Spleen (tissue), 13 donors: Measurements from ENCODE around the gene AEBP1. TPM values are rescaled to one million over a fixed set of nuclear protein-coding genes. Genes with fewer than 3 reads are reported as not detected.

ENCODE experiments used
- DNase-seq: peaks from one replicate; pipeline ENCODE4 v3.0.0-alpha.2; 2020
- H3K27ac ChIP-seq, 8 donors: fragments of 200-600 bp; sonication (generic) in 7 of 8; 1 replicate in 4 of 8; 2 replicates in 4 of 8; pipeline versions ENCODE4 v1.5.0 to v1.8.0; 2016 to 2021; ENCODE audit warnings: inconsistent platforms in 4 of 8, mild to moderate bottlenecking in 4 of 8, moderate library complexity in 1 of 8
- H3K27me3 ChIP-seq, 7 donors: fragments of 200-600 bp; sonication (generic) in 6 of 7; replicated peaks in 1 of 7; 1 replicate in 4 of 7; 2 replicates in 3 of 7; pipeline versions ENCODE4 v1.5.0 to v1.8.0; 2016 to 2021; ENCODE audit warnings: inconsistent platforms in 3 of 7, mild to moderate bottlenecking in 1 of 7
- H3K36me3 ChIP-seq, 6 donors: fragments of 200-600 bp; sonication (generic) in 5 of 6; 1 replicate in 4 of 6; 2 replicates in 2 of 6; pipeline versions ENCODE4 v1.5.0 to v1.8.0; 2016 to 2021; ENCODE audit warnings: inconsistent platforms in 2 of 6
- H3K4me1 ChIP-seq, 6 donors: fragments of 200-600 bp; sonication (generic) in 5 of 6; 1 replicate in 3 of 6; 2 replicates in 3 of 6; pipeline versions ENCODE4 v1.5.0 to v1.8.0; 2016 to 2021; ENCODE audit warnings: inconsistent platforms in 3 of 6
- H3K4me3 ChIP-seq, 8 donors: fragments of 200-600 bp; sonication (generic) in 7 of 8; 1 replicate in 4 of 8; 2 replicates in 4 of 8; pipeline versions ENCODE4 v1.5.0 to v1.8.0; 2016 to 2021; ENCODE audit warnings: inconsistent platforms in 4 of 8, mild to moderate bottlenecking in 4 of 8, moderate library complexity in 2 of 8
- H3K9me3 ChIP-seq, 8 donors: fragments of 200-600 bp; sonication (generic) in 7 of 8; 1 replicate in 4 of 8; 2 replicates in 4 of 8; pipeline versions ENCODE4 v1.5.0 to v1.8.0; 2016 to 2021; ENCODE audit warnings: inconsistent platforms in 4 of 8
- CTCF ChIP-seq, 11 experiments: fragments of 200-600 bp in 7 of 11; fragments of 450-650 bp in 4 of 11; sonication (generic) in 4 of 11; IDR thresholded peaks in 8 of 11; conservative IDR thresholded peaks in 3 of 11; 1 replicate in 7 of 11; 2 replicates in 4 of 11; pipeline versions ENCODE4 v1.4.0 to v1.8.0; 2016 to 2021; ENCODE audit warnings: antibody characterized with exemption in 11 of 11, inconsistent platforms in 4 of 11, mild to moderate bottlenecking in 1 of 11
- POLR2A ChIP-seq, 3 donors: fragments of 450-650 bp; IDR thresholded peaks; one replicate each; pipeline ENCODE4 v1.5.1; 2017; ENCODE audit warnings: antibody characterized with exemption in 3 of 3, mild to moderate bottlenecking in 1 of 3
- POLR2AphosphoS5 ChIP-seq, 3 donors: sonication (generic); formaldehyde crosslinking; IDR thresholded peaks; one replicate each; pipeline ENCODE4 v1.5.1; 2017; ENCODE audit warnings: antibody characterized with exemption in 3 of 3
- WGBS, 5 donors: extraction: QIAGEN DNeasy Blood & Tissue Kit in 3 of 5; methylation state at CpG; one replicate each; pipeline versions ENCODE4 v1.1.5 to v1.1.7; 2013 to 2018; 5-methylcytosine and 5-hydroxymethylcytosine counted together
- intact Hi-C: fragments of 100-400 bp; cut with DNase I; formaldehyde crosslinking; loops from one replicate; pipeline ENCODE4 v1.15.0; 2023; ENCODE audit warnings: low total_unique reads
- long read RNA-seq, 2 donors: transcript quantifications; one replicate each; lab custom pipeline, GENCODE V29; 2026
- polyA plus RNA-seq, 3 donors: library from polyadenylated mRNA; stranded (reverse); fragments of 200-250 nt; gene quantifications; one replicate each; pipeline ENCODE4 v1.2.1, GENCODE V29; 2013
- total RNA-seq, 7 donors: library from RNA; depleted of rRNA in 3 of 7; stranded (reverse); fragments of >200 nt in 3 of 7; fragmentation: NEBNext Ultra II Directional in 4 of 7; extraction: Animal tissue kit (Norgen Biotek cat#: 25700) in 4 of 7; gene quantifications; one replicate each; pipeline versions ENCODE4 v1.1.0 to v1.2.1, GENCODE V29; 2016 to 2021
- donor health status: healthy with polysubstance abuse.
- donor health status: DM: no; HTN: no; CAD: no; lungs with moderate emphysema.
- donor health status: DM: no; HTN: no; CAD: no.
- donor health status: Bipolar disorder and iron deficiency.
- donor health status: healthy.
- donor health status: DM: no; HTN: no; CAD: no.
- donor health status: DM: yes; HTN: yes; CAD: no.

The AEBP1 gene
- total RNA-seq (100 to 1,000 TPM in 2 of 7 donors, 10 to 100 TPM in 5; 67.5 to 106 (median 88.3) TPM), polyA plus RNA-seq (10 to 100 TPM; 41.3 to 71.7 (median 49.7) TPM)
- long read RNA-seq, donor 1, full-length matches to known transcripts: 2 of 28 reads
- long read RNA-seq, donor 1, partial matches to known transcripts: 26 of 28 reads
- long read RNA-seq, donor 1, other reads (novel, unspliced or antisense): 0 of 28 reads
- long read RNA-seq, donor 2, full-length matches to known transcripts: 3 of 3 reads
- long read RNA-seq, donor 2, partial matches to known transcripts: 0 of 3 reads
- long read RNA-seq, donor 2, other reads (novel, unspliced or antisense): 0 of 3 reads

GRCh38 chr7:44103923-44104859, at the start of gene AEBP1:
TSS of gene AEBP1 (plus strand) at chr7:44104345. CDS start at chr7:44104666, 321 bp downstream.
- WGBS, 5 donors: 2 to 5% (median 2%) methylated on average over 51 to 80 of the region's 87 CpGs
- Histone ChIP-seq H3K4me3 (peak within 1 kb of the TSS; percentile 31 to 74 (median 44)), H3K4me1 (peaks cover 4 to 69% (median 38%) of the 10 kb centered on the region in 6 donors), H3K27me3 (peaks cover 0 to 29% (median 4%) of the 10 kb centered on the region in 7 donors), H3K36me3 (peaks cover 0 to 27% (median 7%) of the 10 kb centered on the region in 6 donors), H3K27ac (peak within 1 kb of the TSS; percentile 42 to 85 (median 76)), H3K9me3 (no peaks in the 10 kb centered on the region)
- intact Hi-C loops: no loop called here
- DNase-seq: peak; percentile 87
- TF ChIP-seq CTCF (IDR thresholded peaks at IDR 0.05 in 8 of 11, conservative IDR thresholded peaks at IDR 0.05 in 3 of 11) (no peak), POLR2AphosphoS5 (IDR thresholded peaks at IDR 0.05) (peak; percentile 14 to 68 (median 51))

GRCh38 chr7:44056681-44057080, 47.5 kb upstream of the AEBP1 start:
- H3K27ac ChIP-seq: peak overlapping the region in 3 of 8 donors; percentile 80 to 94 (median 87)
- peaks cover 7 to 96% (median 56%) of the 10 kb centered on the region in 6 donors for H3K4me1 ChIP-seq
- DNase-seq: peak; percentile 68
- H3K36me3 ChIP-seq: peaks cover 5 to 100% (median 98%) of the 10 kb centered on the region in 6 donors
- H3K27me3 ChIP-seq: no peaks in the 10 kb centered on the region
- WGBS, 5 donors: 88 to 93% (median 90%) methylated on average over 6 to 7 of the region's 7 CpGs; no CpG with 5 or more reads in 1 of the 5 donors
- intact Hi-C loops: no loop called here
- no peak overlapping the region for H3K4me3 ChIP-seq
- no peaks in the 10 kb centered on the region for H3K9me3 ChIP-seq
- TF ChIP-seq POLR2AphosphoS5 (IDR thresholded peaks at IDR 0.05) (peak in 1 of 3 donors; percentile 33), CTCF (IDR thresholded peaks at IDR 0.05 in 8 of 11, conservative IDR thresholded peaks at IDR 0.05 in 3 of 11) (no peak)

GRCh38 chr7:44057181-44057848, 46.8 kb upstream of the AEBP1 start:
- TF ChIP-seq CTCF (IDR thresholded peaks at IDR 0.05 in 8 of 11, conservative IDR thresholded peaks at IDR 0.05 in 3 of 11) (no peak), POLR2AphosphoS5 (IDR thresholded peaks at IDR 0.05) (peak in 1 of 3 donors; percentile 55), POLR2A (IDR thresholded peaks at IDR 0.05) (no peak)
- intact Hi-C loops: no loop called here
- H3K4me1 ChIP-seq: peaks cover 7 to 96% (median 56%) of the 10 kb centered on the region in 6 donors
- peak overlapping the region in 5 of 8 donors; percentile 0 to 94 (median 87) for H3K27ac ChIP-seq
- H3K9me3 ChIP-seq: no peaks in the 10 kb centered on the region
- no peak overlapping the region for H3K4me3 ChIP-seq
- 93 to 96% (median 93%) methylated on average over 9 to 11 of the region's 11 CpGs for WGBS, 5 donors
- peak; percentile 51 for DNase-seq
- peaks cover 5 to 100% (median 98%) of the 10 kb centered on the region in 6 donors for H3K36me3 ChIP-seq
- no peaks in the 10 kb centered on the region for H3K27me3 ChIP-seq
